Neural cell (in vitro differentiated cells): ENCODE measurements around the gene ARHGAP40. TPM values are rescaled to one million over a fixed set of nuclear protein-coding genes. Genes with fewer than 3 reads are reported as not detected.

Experiments
- H2AFZ ChIP-seq: fragments of 200-600, 300-800 bp; sonication (generic), shearing (Covaris generic); 2 replicates; pipeline ENCODE4 v1.6.0; 2014; ENCODE audit warnings: low read depth, mild to moderate bottlenecking, antibody characterized with exemption, low read length, moderate library complexity
- H3F3A ChIP-seq: fragments of 200-600 bp; shearing (Covaris generic); 2 replicates; pipeline ENCODE4 v1.6.1; 2016; ENCODE audit warnings: mild to moderate bottlenecking, moderate library complexity, mixed read lengths, antibody characterized with exemption, low read length; ENCODE audit not compliant: insufficient read depth, poor library complexity, severe bottlenecking
- H3K27ac ChIP-seq: fragments of 200-600, 300-800 bp; sonication (generic), shearing (Covaris generic); 2 replicates; pipeline ENCODE4 v1.5.1; 2014; ENCODE audit warnings: mild to moderate bottlenecking, low read length, moderate library complexity
- H3K27me3 ChIP-seq: fragments of 300-800, 200-600 bp; sonication (generic), shearing (Covaris generic); 2 replicates; pipeline ENCODE4 v1.6.0; 2014; ENCODE audit warnings: mild to moderate bottlenecking, low read depth, low read length, moderate library complexity; ENCODE audit not compliant: insufficient read depth
- H3K36me3 ChIP-seq: fragments of 300-800, 200-600 bp; sonication (generic), shearing (Covaris generic); 2 replicates; pipeline ENCODE4 v1.5.1; 2014; ENCODE audit warnings: mild to moderate bottlenecking, antibody characterized with exemption, low read length, moderate library complexity; ENCODE audit not compliant: insufficient read depth
- H3K4me2 ChIP-seq: fragments of 300-800, 200-600 bp; sonication (generic), shearing (Covaris generic); 2 replicates; pipeline ENCODE4 v1.6.0; 2014; ENCODE audit warnings: mild to moderate bottlenecking, low read length
- H3K4me3 ChIP-seq: fragments of 300-800, 200-600 bp; sonication (generic), shearing (Covaris generic); 2 replicates; pipeline ENCODE4 v1.5.1; 2014; ENCODE audit warnings: mild to moderate bottlenecking, low read length, moderate library complexity
- H3K79me2 ChIP-seq: fragments of 200-600 bp; shearing (Covaris generic); replicated peaks from 2 replicates; pipeline ENCODE4 v1.6.0; 2014; ENCODE audit warnings: mild to moderate bottlenecking, low read length, moderate library complexity; ENCODE audit not compliant: insufficient read depth
- H3K9ac ChIP-seq: fragments of 300-800, 200-600 bp; sonication (generic), shearing (Covaris generic); 2 replicates; pipeline ENCODE4 v1.6.1; 2016; ENCODE audit warnings: mild to moderate bottlenecking, low read length, mixed read lengths
- H3K9me2 ChIP-seq: fragments of 200-600 bp; shearing (Covaris generic); 2 replicates; pipeline ENCODE4 v1.6.1; 2016; ENCODE audit warnings: mild to moderate bottlenecking, low read length, mixed read lengths; ENCODE audit not compliant: insufficient read depth
- H3K9me3 ChIP-seq: fragments of 200-600, 300-800 bp; sonication (generic), shearing (Covaris generic); 2 replicates; pipeline ENCODE4 v1.6.1; 2016; ENCODE audit warnings: mild to moderate bottlenecking, mixed run types, low read length, moderate library complexity, mixed read lengths
- H4K20me1 ChIP-seq: fragments of 200-600 bp; shearing (Covaris generic); 2 replicates; pipeline ENCODE4 v1.6.1; 2016; ENCODE audit warnings: mild to moderate bottlenecking, mixed run types; ENCODE audit not compliant: insufficient read depth
- CTCF ChIP-seq: fragments of 450-650 bp; IDR thresholded peaks from 2 replicates; pipeline ENCODE4 v1.5.1; 2014; ENCODE audit warnings: antibody characterized with exemption, mild to moderate bottlenecking, moderate library complexity; ENCODE audit not compliant: poor library complexity, severe bottlenecking
- EP300 ChIP-seq: fragments of 450-650 bp; conservative IDR thresholded peaks from 2 replicates; pipeline ENCODE4 v1.6.1; 2014; ENCODE audit warnings: antibody characterized with exemption, mild to moderate bottlenecking, moderate library complexity; ENCODE audit not compliant: poor library complexity, severe bottlenecking
- EZH2 ChIP-seq: fragments of 200-600, 300-800 bp; shearing (Covaris generic), sonication (generic); IDR thresholded peaks from 2 replicates; pipeline ENCODE4 v1.6.1; 2014; ENCODE audit warnings: antibody characterized with exemption, low read length, borderline replicate concordance, mild to moderate bottlenecking; ENCODE audit not compliant: insufficient read depth, poor library complexity, severe bottlenecking
- MXI1 ChIP-seq: fragments of 450-650 bp; conservative IDR thresholded peaks from 2 replicates; pipeline ENCODE4 v1.6.1; 2014; ENCODE audit warnings: antibody characterized with exemption, mild to moderate bottlenecking; ENCODE audit not compliant: poor library complexity, severe bottlenecking
- POLR2AphosphoS5 ChIP-seq: IDR thresholded peaks from 2 replicates; pipeline ENCODE4 v1.6.1; 2012
- RAD21 ChIP-seq: fragments of 450-650 bp; conservative IDR thresholded peaks from 2 replicates; pipeline ENCODE4 v1.6.1; 2014; ENCODE audit warnings: antibody characterized with exemption, mild to moderate bottlenecking, moderate library complexity
- REST ChIP-seq: IDR thresholded peaks from 2 replicates; pipeline ENCODE4 v1.6.1; 2012; ENCODE audit warnings: borderline replicate concordance
- SMC3 ChIP-seq: fragments of 450-650 bp; conservative IDR thresholded peaks from 2 replicates; pipeline ENCODE4 v1.6.1; 2014; ENCODE audit warnings: antibody characterized with exemption, mild to moderate bottlenecking, moderate library complexity; ENCODE audit not compliant: poor library complexity
- TAF1 ChIP-seq: IDR thresholded peaks from 2 replicates; pipeline ENCODE4 v1.6.1; 2012; ENCODE audit warnings: low read depth
- polyA plus RNA-seq: library from polyadenylated mRNA; depleted of rRNA; stranded (reverse); fragments of >200 nt; gene quantifications from 2 replicates; pipeline ENCODE4 v1.2.3, GENCODE V29; 2014

ARHGAP40 gene
- polyA plus RNA-seq, 1 donor from 2014 or later, result 0.61 TPM

- Histone ChIP-seq H2AFZ (no peak overlapping the region), H3K4me3 (peak overlapping the region; percentile 14), H3K27ac (peak overlapping the region; percentile 67), H3K9me2 (no peaks in the 10 kb centered on the region), H3K9me3 (no peaks in the 10 kb centered on the region), H3K27me3 (no peaks in the 10 kb centered on the region), H4K20me1 (no peaks in the 10 kb centered on the region), H3K4me2 (no peak overlapping the region), H3F3A (peaks cover 4% of the 10 kb centered on the region), H3K79me2 (no peaks in the 10 kb centered on the region), H3K36me3 (no peaks in the 10 kb centered on the region), H3K9ac (peak overlapping the region; percentile 47)
- TF ChIP-seq POLR2AphosphoS5, result no peak
- TF ChIP-seq EP300, result peak; percentile 38
- no peak for TF ChIP-seq RAD21
- peak; percentile 13 for TF ChIP-seq MXI1
Observed at GRCh38 chr20:38665094-38665493, 63.5 kb downstream of the ARHGAP40 start.

- H3K9me2 ChIP-seq, result no peaks in the 10 kb centered on the region
- H3K9ac ChIP-seq, result peak overlapping the region; percentile 47
- peak overlapping the region; percentile 67 for H3K27ac ChIP-seq
- no peaks in the 10 kb centered on the region for H3K36me3 ChIP-seq
- TF ChIP-seq POLR2AphosphoS5 (no peak), REST (no peak), TAF1 (no peak), SMC3 (no peak), MXI1 (no peak), EZH2 (no peak), RAD21 (no peak), CTCF (no peak), EP300 (no peak)
- H2AFZ ChIP-seq, result no peak overlapping the region
- no peaks in the 10 kb centered on the region for H4K20me1 ChIP-seq
- H3K4me2 ChIP-seq, result no peak overlapping the region
- H3K9me3 ChIP-seq, result no peaks in the 10 kb centered on the region
- H3K27me3 ChIP-seq, result no peaks in the 10 kb centered on the region
- H3F3A ChIP-seq, result peaks cover 2% of the 10 kb centered on the region
- H3K79me2 ChIP-seq, result no peaks in the 10 kb centered on the region
- H3K4me3 ChIP-seq, result peak overlapping the region; percentile 6
Observed at GRCh38 chr20:38665506-38666285, 64.1 kb downstream of the ARHGAP40 start.
